PFSK-1 (cell line): ENCODE data around the gene PRR20E. TPM values are rescaled to one million over a fixed set of nuclear protein-coding genes. Genes with fewer than 3 reads are reported as not detected.
"Not testable (repeated sequence)": the region's sequence is repeated elsewhere in the genome, so short reads cannot be mapped to it uniquely, and the experiment has no call there.

Experiments used
- FOXP2 ChIP-seq: optimal IDR thresholded peaks from 2 replicates; pipeline ENCODE3; 2011; ENCODE audit warnings: borderline replicate concordance, control low read depth, inconsistent platforms; ENCODE audit not compliant: insufficient read depth; ENCODE audit errors: extremely low read length, extremely low read depth
- POLR2AphosphoS5 ChIP-seq: IDR thresholded peaks from 2 replicates; pipeline ENCODE4 v1.6.1; 2012; ENCODE audit warnings: low read depth, mild to moderate bottlenecking, control low read depth, low read length, moderate library complexity
- SIN3A ChIP-seq: IDR thresholded peaks from 2 replicates; pipeline ENCODE4 v1.6.1; 2012; ENCODE audit warnings: mild to moderate bottlenecking, low read length, moderate library complexity, borderline replicate concordance; ENCODE audit not compliant: insufficient read depth
- TAF1 ChIP-seq: IDR thresholded peaks from 2 replicates; pipeline ENCODE4 v1.6.1; 2012; ENCODE audit warnings: low read length, control low read depth, borderline replicate concordance; ENCODE audit not compliant: insufficient read depth
- polyA plus RNA-seq: library from polyadenylated mRNA; unstranded; fragments of >200 nt; gene quantifications from one replicate; pipeline ENCODE4 v1.2.1, GENCODE V29; 2012; ENCODE audit warnings: low read depth, missing spikeins; ENCODE audit not compliant: insufficient read length
- TF ChIP-seq, protein P1 (sequence below), 2 experiments: IDR thresholded peaks; 2 replicates each; pipeline versions ENCODE4 v1.6.1 to v1.8.0; 2011 to 2012; ENCODE audit warnings: low read depth in 2 of 2, low read length in 2 of 2, control low read depth in 1 of 2, inconsistent platforms in 1 of 2, mild to moderate bottlenecking in 1 of 2, moderate library complexity in 1 of 2; ENCODE audit not compliant: insufficient read depth in 1 of 2

Gene PRR20E
- not detected for polyA plus RNA-seq

DNA sequence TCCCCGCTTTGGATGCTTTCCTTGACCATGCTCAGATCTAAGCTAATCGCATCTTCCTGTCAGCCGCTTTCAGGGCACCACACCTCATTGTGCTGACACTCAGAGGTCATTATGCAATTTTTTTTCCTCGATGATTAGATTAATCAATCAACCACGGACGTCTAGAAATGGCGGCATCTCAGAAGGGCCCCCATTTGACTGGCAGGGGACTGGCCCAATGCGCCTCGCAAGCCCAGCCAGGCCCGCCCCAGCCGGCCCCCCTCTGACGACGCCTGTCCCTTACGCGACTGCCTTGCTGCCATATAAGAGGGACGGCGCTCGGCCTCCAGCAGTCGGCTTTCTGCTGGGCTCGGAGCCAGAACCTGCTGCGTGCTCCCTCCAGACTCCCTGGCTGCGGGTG, at the start of gene PRR20E:
Gene PRR20E, plus strand, starts transcription at position 301 of the 400 bp plus-strand sequence. CDS start 387 bp downstream, outside the sequence.
- not testable (repeated sequence) for TF ChIP-seq FOXP2, POLR2AphosphoS5, TAF1

DNA sequence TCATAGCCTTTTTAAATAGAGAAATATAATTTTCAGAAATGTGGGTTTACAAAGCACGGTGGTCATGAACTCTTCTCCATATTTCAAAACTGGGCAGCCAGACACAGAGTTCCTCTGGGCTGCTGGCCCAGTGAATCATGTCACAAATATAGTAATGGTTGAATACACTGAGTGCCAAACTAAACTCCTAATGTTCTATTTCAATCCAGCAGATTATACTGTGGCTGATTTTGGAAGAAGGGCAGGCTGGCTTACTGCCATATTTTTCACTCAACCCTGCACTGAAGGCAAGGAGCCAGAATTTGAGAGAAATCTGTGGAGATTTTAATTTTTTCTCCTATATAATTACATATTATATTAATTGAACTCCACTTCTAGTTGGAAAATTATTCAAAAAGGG, 43.3 kb upstream of the PRR20E start:
- no peak for TF ChIP-seq FOXP2
- TF ChIP-seq, protein P1, sequence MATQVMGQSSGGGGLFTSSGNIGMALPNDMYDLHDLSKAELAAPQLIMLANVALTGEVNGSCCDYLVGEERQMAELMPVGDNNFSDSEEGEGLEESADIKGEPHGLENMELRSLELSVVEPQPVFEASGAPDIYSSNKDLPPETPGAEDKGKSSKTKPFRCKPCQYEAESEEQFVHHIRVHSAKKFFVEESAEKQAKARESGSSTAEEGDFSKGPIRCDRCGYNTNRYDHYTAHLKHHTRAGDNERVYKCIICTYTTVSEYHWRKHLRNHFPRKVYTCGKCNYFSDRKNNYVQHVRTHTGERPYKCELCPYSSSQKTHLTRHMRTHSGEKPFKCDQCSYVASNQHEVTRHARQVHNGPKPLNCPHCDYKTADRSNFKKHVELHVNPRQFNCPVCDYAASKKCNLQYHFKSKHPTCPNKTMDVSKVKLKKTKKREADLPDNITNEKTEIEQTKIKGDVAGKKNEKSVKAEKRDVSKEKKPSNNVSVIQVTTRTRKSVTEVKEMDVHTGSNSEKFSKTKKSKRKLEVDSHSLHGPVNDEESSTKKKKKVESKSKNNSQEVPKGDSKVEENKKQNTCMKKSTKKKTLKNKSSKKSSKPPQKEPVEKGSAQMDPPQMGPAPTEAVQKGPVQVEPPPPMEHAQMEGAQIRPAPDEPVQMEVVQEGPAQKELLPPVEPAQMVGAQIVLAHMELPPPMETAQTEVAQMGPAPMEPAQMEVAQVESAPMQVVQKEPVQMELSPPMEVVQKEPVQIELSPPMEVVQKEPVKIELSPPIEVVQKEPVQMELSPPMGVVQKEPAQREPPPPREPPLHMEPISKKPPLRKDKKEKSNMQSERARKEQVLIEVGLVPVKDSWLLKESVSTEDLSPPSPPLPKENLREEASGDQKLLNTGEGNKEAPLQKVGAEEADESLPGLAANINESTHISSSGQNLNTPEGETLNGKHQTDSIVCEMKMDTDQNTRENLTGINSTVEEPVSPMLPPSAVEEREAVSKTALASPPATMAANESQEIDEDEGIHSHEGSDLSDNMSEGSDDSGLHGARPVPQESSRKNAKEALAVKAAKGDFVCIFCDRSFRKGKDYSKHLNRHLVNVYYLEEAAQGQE (IDR thresholded peaks at IDR 0.05; ENCODE audit: insufficient read depth in 1 of 2, low read depth in 2 of 2, low read length in 2 of 2) = no peak
- no peak for TF ChIP-seq TAF1
- no peak for TF ChIP-seq POLR2AphosphoS5
- TF ChIP-seq SIN3A = no peak

DNA sequence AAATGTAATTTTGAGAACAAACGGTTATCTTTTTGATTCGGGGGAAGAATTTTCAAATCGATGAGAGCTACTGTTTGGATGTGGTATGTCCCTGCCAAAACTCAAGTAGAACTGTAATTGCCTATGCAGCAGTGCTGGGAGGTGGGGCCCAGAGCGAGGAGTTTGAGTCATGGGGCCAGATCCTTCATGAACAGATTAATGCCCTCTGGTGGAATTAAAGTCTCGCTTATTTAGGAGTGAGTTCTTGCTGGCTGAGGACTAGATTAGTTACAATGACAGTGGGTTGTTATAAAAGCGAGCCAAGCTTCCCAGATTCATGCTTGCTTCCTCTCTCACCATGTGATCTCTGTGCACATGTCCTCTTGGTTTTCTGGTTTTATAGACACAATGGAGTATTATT, 38.1 kb upstream of the PRR20E start:
- no peak for TF ChIP-seq SIN3A
- TF ChIP-seq FOXP2 = no peak
- TF ChIP-seq, protein P1 (IDR thresholded peaks at IDR 0.05; ENCODE audit: insufficient read depth in 1 of 2, low read depth in 2 of 2, low read length in 2 of 2) = no peak
- no peak for TF ChIP-seq POLR2AphosphoS5
- no peak for TF ChIP-seq TAF1

DNA sequence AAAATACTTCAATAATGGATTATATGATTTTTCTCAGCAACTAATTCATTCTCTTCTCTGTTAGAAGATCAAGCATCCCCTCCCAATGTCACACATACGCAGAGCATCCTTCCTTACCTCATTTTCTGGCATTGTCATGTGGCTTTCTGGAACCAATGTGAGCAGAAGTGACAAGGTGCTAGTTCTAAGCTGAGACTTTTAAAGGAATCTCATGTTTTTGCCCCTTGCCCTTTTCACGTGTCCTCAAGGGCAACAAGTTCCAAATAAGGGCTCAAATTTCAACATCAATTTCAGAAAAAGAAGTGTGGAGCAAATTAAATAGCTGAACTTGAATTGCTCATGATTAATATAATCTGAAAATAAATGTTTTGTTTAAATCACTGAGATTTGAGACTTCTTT, 30.9 kb upstream of the PRR20E start:
- TF ChIP-seq SIN3A (no peak), TAF1 (no peak), POLR2AphosphoS5 (no peak), FOXP2 (no peak)
- TF ChIP-seq, protein P1 (IDR thresholded peaks at IDR 0.05; ENCODE audit: insufficient read depth in 1 of 2, low read depth in 2 of 2, low read length in 2 of 2) = no peak

DNA sequence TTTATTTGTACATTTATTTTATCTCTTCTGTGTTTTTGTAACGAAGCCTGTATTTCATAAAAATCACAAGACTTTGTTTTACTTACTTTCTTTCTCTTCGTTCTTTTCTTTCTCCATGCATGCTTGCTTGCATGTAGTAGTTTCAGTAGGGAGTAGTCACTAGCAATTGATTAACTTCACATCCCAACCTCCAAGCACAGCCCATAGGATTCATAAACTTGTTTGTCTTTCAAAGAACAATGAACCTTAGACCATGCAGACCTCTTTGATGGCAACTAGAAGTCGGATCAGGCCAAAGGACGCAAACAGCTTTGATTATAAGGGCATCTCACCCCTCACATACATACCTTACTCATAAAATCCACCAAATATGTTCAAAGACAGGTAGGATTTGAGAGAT, 29.4 kb upstream of the PRR20E start:
- TF ChIP-seq, protein P1 (IDR thresholded peaks at IDR 0.05; ENCODE audit: insufficient read depth in 1 of 2, low read depth in 2 of 2, low read length in 2 of 2) = no peak
- no peak for TF ChIP-seq SIN3A

DNA sequence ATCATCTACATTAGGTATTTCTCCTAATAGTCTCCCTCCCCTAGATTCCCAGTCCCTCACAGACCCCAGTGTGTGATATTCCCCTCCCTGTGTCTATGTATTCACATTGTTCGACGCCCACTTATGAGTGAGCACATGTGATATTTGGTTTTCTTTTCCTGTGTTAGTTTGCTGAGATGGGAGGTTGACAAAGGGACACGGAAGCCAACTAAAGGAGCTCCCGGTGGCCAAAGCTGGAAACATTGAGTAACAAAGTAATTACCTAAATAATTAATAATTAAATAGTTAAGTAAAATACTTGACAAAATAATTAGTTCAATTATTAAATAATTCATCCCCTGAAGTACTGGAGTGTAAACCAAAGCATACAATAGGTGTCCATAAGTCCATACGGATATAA, 28.0 kb upstream of the PRR20E start:
- TF ChIP-seq, protein P1 (IDR thresholded peaks at IDR 0.05; ENCODE audit: insufficient read depth in 1 of 2, low read depth in 2 of 2, low read length in 2 of 2) = no peak
- no peak for TF ChIP-seq TAF1
